ENCODE data around the gene TRPC4.
A peak's percentile ranks its signal among the peaks of the same experiment; 100 is the strongest.
"Not testable (repeated sequence)": the region's sequence is repeated elsewhere in the genome, so short reads cannot be mapped to it uniquely, and the experiment has no call there.

TRPC4 gene

GRCh38 chr13:37878496-37878895 lies 8.9 kb upstream of the TRPC4 start:
- Mint-ChIP-seq H3K36me3 (no peaks in the 10 kb centered on the region), H3K27ac (no peak overlapping the region)

DNA sequence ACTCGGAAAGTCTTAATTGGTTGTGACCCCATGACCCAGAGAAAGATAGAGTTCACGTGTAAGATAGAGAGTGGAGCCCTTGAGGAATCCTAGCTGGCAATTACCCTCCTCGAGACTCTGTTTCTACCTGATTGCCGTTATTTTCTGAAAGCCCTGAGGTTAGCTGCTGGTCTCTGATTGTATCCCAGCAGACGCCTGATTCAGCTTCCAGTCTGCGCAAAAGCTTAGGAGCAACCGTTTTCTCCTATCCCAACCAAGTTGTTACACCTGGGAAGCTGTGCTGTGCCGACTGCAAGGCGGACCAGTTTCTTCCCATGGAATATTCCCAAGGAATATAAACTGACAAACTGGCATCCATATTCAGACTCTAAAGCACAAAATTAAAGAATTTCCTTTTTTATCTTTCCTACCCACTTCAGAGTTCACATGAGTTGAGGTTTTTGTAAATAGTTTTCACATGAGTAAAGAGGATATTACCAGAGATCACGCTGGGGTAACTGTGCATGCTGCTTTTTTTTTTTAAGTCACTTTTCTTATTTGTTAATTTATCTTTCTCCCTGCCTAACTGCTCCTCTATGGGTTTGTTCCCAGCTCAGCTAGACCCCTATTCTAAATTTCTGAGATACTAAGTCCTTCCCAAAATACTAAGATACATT lies 1.5 kb upstream of the TRPC4 start:
- Mint-ChIP-seq H3K27ac (no peak overlapping the region), H3K36me3 (no peaks in the 10 kb centered on the region), H3K4me1 (ENCODE audit: low read depth) (peaks cover 9% of the 10 kb centered on the region), H3K4me3 (no peak overlapping the region), H3K27me3 (peaks cover 27% of the 10 kb centered on the region), H3K9me3 (ENCODE audit: low read depth) (peaks cover 4% of the 10 kb centered on the region)

More at GRCh38 chr13:37878496-37878895, 8.9 kb upstream of the TRPC4 start:
- Mint-ChIP-seq H3K4me1 (ENCODE audit: low read depth) (no peaks in the 10 kb centered on the region), H3K9me3 (ENCODE audit: low read depth) (peaks cover 4% of the 10 kb centered on the region), H3K27me3 (peaks cover 4% of the 10 kb centered on the region), H3K4me3 (no peak overlapping the region)

GRCh38 chr13:37870489-37870845 lies 895 bp upstream of the TRPC4 start:
- Mint-ChIP-seq H3K4me1 (ENCODE audit: low read depth) (peaks cover 9% of the 10 kb centered on the region), H3K27ac (no peak overlapping the region), H3K36me3 (no peaks in the 10 kb centered on the region), H3K9me3 (ENCODE audit: low read depth) (peaks cover 4% of the 10 kb centered on the region), H3K27me3 (peaks cover 29% of the 10 kb centered on the region), H3K4me3 (peak overlapping the region; percentile 36)

DNA sequence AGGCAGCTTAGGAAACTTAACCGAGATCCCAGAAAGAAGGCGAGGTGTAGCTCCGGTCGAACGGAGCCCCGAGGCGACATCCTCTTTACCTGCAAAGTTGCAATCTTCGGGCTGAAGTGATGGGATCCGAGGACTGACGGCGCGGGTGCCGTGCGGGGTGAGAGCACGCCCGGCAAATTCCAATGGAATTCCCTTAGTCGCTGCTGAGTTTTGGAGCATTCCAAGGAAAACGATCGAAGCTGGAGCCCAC lies 141 bp downstream of the TRPC4 start:
- Mint-ChIP-seq H3K36me3 (no peaks in the 10 kb centered on the region), H3K27ac (no peak overlapping the region), H3K4me3 (peak overlapping the region; percentile 54), H3K4me1 (ENCODE audit: low read depth) (peaks cover 9% of the 10 kb centered on the region), H3K27me3 (peaks cover 27% of the 10 kb centered on the region), H3K9me3 (ENCODE audit: low read depth) (no peaks in the 10 kb centered on the region)

DNA sequence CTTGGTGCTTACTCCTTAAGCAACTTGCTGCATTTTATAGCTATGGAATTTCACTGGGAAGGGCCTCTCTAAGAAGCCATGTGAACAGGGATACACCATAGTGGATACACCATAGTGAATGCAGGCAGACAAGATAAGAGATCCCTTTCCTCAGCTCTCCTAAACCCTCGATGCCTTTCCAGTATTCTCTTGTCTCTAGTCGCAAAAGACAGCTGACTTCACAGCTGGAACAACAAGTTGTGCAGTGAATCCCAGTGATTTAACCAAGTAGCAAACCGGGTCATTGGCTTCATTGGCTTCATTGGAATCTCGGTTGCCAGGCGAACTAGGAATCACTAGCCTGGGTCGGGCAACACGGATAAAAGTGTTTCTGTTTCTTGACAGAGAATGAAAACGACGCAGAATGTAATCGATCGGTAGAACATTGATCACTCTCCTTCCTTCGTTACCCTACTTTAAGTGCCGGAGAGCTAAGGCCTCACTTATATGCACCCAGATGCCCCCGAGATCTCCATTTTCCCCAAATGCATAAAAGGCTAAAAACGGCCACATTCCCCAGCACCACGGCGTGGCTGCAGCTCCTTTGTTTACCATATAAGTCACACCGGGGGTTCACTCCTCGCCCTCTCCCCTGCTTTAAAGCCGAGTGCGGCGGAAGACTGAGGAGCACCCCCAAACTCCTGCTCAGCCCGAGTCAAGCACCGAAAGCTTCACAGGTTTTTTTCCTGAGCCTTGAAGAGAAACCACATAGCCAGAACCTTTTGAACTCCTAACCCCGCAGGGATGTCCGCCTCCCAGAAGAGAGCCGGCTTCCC lies 674 bp downstream of the TRPC4 start:
- Mint-ChIP-seq H3K27me3 (peaks cover 27% of the 10 kb centered on the region), H3K9me3 (ENCODE audit: low read depth) (no peaks in the 10 kb centered on the region), H3K36me3 (no peaks in the 10 kb centered on the region), H3K27ac (no peak overlapping the region), H3K4me3 (peak overlapping the region; percentile 54), H3K4me1 (ENCODE audit: low read depth) (peaks cover 9% of the 10 kb centered on the region)

GRCh38 chr13:37863708-37864107 lies 5.9 kb downstream of the TRPC4 start:
- Mint-ChIP-seq H3K9me3 (ENCODE audit: low read depth) (no peaks in the 10 kb centered on the region), H3K27me3 (peaks cover 8% of the 10 kb centered on the region), H3K4me3 (no peak overlapping the region), H3K4me1 (ENCODE audit: low read depth) (no peaks in the 10 kb centered on the region), H3K27ac (no peak overlapping the region), H3K36me3 (no peaks in the 10 kb centered on the region)

GRCh38 chr13:37835392-37835791 lies 34.2 kb downstream of the TRPC4 start:
- H3K27ac Mint-ChIP-seq = no peak overlapping the region
- H3K36me3 Mint-ChIP-seq = no peaks in the 10 kb centered on the region
- H3K4me3 Mint-ChIP-seq = no peak overlapping the region
- no peaks in the 10 kb centered on the region for H3K27me3 Mint-ChIP-seq
- H3K9me3 Mint-ChIP-seq (ENCODE audit: low read depth) = peaks cover 16% of the 10 kb centered on the region
- no peaks in the 10 kb centered on the region for H3K4me1 Mint-ChIP-seq (ENCODE audit: low read depth)

DNA sequence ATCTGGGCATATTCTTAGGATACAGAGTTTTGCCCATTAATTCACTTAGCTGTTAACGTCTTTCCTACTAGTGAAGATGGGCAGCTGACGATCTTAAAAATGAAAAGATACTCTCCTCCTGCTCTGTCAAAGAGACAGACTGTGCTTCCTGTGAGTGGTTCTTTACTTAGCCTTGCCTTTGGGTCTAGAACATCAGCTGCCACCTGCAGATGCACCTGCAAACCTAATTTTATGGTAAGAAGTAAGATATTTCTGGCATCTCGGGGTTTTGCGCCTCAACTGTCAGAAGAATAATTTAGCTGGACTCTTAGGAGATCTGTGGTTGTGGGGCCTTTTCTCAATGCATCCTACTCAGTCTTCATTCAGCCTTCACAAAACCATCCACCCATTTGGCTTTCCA lies 36.2 kb downstream of the TRPC4 start:
- Mint-ChIP-seq H3K4me3 (no peak overlapping the region), H3K27me3 (no peaks in the 10 kb centered on the region), H3K9me3 (ENCODE audit: low read depth) (peaks cover 22% of the 10 kb centered on the region), H3K36me3 (no peaks in the 10 kb centered on the region), H3K4me1 (ENCODE audit: low read depth) (no peaks in the 10 kb centered on the region), H3K27ac (no peak overlapping the region)

DNA sequence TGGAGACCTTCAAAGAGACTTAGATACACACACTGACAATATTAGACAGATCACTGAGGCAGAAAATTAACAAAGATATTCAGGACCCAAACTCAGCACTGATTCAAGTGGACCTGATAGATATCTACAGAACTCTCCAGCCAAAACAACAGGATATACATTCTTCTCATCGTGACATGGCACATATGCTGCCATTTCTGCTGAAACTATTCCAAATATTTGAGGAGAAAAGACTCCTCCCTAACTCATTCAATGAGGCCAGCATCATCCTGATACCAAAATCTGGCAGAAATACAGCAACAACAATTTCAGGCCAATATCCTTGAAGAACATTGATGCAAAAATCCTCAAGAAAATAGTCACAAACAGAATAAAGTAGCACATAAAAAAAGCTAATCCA lies 53.3 kb downstream of the TRPC4 start:
- peaks cover 29% of the 10 kb centered on the region for H3K9me3 Mint-ChIP-seq (ENCODE audit: low read depth)
- no peak overlapping the region for H3K4me3 Mint-ChIP-seq
- H3K4me1 Mint-ChIP-seq (ENCODE audit: low read depth) = no peaks in the 10 kb centered on the region
- H3K36me3 Mint-ChIP-seq = no peaks in the 10 kb centered on the region
- no peak overlapping the region for H3K27ac Mint-ChIP-seq
- H3K27me3 Mint-ChIP-seq = no peaks in the 10 kb centered on the region

DNA sequence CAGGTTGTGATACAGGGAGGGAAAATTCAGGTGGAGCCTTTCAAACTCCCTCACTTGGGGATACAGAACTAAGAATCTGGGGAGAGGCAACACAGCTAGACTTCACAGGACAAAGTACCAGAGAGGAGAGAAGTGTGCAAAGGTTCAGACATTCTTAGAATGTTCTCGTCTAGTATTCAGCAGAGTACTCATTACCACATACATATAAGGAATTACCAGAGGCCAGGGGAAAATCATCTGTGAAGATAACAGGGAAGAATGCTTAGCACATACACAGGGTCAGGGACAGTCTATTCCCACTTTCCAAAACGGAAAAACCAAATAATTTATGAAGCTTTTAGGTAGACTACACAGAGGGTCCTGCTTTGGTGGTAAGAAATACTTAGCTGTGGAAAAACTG lies 58.1 kb downstream of the TRPC4 start:
- Mint-ChIP-seq H3K4me3 (no peak overlapping the region), H3K36me3 (no peaks in the 10 kb centered on the region), H3K9me3 (ENCODE audit: low read depth) (peaks cover 12% of the 10 kb centered on the region), H3K27ac (no peak overlapping the region), H3K27me3 (no peaks in the 10 kb centered on the region), H3K4me1 (ENCODE audit: low read depth) (no peaks in the 10 kb centered on the region)

DNA sequence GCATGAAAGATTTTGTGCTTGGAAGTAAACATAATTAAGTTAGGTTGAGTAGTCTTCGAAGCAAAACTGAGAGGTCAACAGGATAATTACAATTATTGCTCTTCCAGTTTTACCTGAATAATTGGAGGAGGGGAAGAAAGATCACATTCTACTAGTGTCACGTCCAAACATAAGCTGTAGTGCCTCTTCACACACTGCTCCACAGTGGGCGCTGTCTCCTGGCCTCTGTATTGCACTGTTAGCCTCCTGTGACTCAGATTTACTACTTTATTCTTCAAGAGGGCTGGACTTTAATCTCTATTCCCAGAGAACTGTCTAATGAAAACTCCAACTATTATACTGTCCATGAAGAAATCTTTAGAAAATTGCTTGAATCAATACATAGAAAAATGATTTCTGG lies 62.9 kb downstream of the TRPC4 start:
- H3K4me3 Mint-ChIP-seq = no peak overlapping the region
- H3K36me3 Mint-ChIP-seq = no peaks in the 10 kb centered on the region
- H3K4me1 Mint-ChIP-seq (ENCODE audit: low read depth) = no peaks in the 10 kb centered on the region
- H3K27ac Mint-ChIP-seq = no peak overlapping the region
- H3K9me3 Mint-ChIP-seq (ENCODE audit: low read depth) = peaks cover 11% of the 10 kb centered on the region
- no peaks in the 10 kb centered on the region for H3K27me3 Mint-ChIP-seq

DNA sequence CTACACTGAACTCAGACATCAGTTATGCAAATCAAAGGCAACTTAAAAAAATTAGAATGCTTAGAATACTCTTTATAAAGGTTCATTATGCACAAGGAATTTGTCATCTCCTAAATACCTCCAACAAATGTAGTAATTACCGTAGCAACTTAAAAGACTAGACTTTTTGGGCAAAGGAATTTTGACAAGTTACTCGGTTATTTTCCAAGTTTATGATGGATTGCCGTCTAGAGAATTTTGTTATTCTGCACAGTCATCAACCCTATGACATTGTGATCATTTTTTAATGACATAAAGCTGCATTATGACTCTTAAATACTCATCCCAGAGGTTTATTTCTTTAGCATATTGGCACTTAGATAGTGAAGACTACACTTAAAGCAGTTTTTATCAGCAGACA lies 71.9 kb downstream of the TRPC4 start:
- Mint-ChIP-seq H3K4me1 (ENCODE audit: low read depth) (no peaks in the 10 kb centered on the region), H3K9me3 (ENCODE audit: low read depth) (peaks cover 3% of the 10 kb centered on the region), H3K36me3 (no peaks in the 10 kb centered on the region), H3K27me3 (no peaks in the 10 kb centered on the region), H3K27ac (no peak overlapping the region), H3K4me3 (no peak overlapping the region)

DNA sequence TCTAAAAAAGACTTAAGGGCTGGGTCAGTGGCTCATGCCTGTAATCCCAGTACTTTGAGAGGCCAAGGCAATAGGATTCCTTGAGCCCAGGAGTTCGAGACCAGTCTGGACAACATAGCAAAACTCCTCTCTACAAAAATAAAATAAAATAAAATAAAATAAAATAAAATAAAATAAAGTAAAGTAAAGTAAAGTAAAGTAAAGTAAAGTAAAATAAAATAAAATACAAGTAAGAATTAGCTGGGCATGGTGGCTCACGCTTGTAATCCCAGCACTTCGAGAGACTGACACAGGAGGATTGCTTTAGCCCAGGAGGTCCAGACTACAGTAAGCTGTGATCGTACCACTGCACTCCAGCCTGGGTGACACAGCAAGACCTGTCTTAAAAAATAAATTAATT lies 72.8 kb downstream of the TRPC4 start:
- H3K4me3 Mint-ChIP-seq; H3K27me3 Mint-ChIP-seq; H3K4me1 Mint-ChIP-seq (ENCODE audit: low read depth); H3K9me3 Mint-ChIP-seq (ENCODE audit: low read depth); H3K36me3 Mint-ChIP-seq; H3K27ac Mint-ChIP-seq: not testable (repeated sequence)

DNA sequence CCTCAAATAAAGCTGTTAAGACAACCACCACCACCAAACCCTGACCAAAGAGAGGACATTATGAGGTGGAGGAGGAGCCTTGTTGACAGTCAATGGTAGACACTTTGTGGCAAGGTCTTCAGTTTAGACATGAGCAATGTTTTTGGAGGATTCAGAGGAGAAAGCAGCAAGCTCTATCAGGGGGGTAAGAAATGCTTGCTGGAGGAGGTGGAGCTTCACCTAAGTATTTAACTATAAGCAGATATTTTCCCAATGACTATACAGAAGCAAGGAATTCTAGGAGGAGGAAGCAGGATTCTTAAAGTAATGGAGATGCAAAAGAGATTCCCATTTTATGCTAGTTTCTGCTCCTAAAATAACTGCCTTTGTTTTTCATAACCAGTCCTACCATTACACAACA lies 74.2 kb downstream of the TRPC4 start:
- Mint-ChIP-seq H3K4me3 (no peak overlapping the region), H3K27me3 (no peaks in the 10 kb centered on the region), H3K4me1 (ENCODE audit: low read depth) (no peaks in the 10 kb centered on the region), H3K27ac (no peak overlapping the region), H3K36me3 (no peaks in the 10 kb centered on the region), H3K9me3 (ENCODE audit: low read depth) (no peaks in the 10 kb centered on the region)

DNA sequence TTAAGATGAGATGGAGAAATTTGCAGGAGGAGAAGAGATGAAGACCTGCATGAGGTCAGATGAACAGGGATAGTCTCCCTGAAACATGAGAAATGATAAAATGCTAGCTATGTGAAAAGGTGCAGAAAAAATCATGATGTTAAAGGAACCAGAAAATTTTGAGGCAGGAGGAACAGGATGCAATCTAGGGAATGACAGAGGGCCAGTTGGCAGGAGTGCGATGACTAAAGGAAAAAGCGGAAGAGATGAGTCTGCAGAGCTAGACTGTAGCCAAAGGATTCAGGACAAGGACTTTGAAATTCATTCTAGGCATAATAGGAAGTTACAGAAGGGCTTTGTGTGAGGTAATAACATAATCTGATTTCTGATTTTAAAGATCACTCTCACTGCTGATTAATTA lies 77.9 kb downstream of the TRPC4 start:
- no peak overlapping the region for H3K27ac Mint-ChIP-seq
- H3K36me3 Mint-ChIP-seq = no peaks in the 10 kb centered on the region
- peaks cover 3% of the 10 kb centered on the region for H3K9me3 Mint-ChIP-seq (ENCODE audit: low read depth)
- no peaks in the 10 kb centered on the region for H3K4me1 Mint-ChIP-seq (ENCODE audit: low read depth)
- no peak overlapping the region for H3K4me3 Mint-ChIP-seq
- H3K27me3 Mint-ChIP-seq = no peaks in the 10 kb centered on the region

DNA sequence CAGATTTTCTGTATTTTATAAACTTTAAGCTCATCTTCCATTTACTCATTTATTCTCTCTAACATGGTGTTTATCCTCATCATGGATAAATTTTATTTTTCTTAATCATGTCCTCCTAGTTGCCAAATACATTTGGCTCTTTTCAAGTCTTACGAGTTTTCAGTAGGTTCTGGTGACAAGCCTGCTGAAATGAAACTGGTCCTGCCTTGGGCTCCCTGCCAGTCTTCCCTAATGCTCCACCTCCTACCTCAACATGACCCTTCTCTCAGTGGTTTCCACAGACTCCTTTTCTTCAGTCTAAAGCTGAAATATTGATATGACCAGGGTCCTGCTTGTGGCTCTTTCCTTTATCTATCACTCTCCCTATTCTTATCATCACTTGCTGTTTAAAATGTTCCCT lies 81.2 kb downstream of the TRPC4 start:
- Mint-ChIP-seq H3K36me3 (no peaks in the 10 kb centered on the region), H3K4me1 (ENCODE audit: low read depth) (no peaks in the 10 kb centered on the region), H3K9me3 (ENCODE audit: low read depth) (peaks cover 10% of the 10 kb centered on the region), H3K27ac (no peak overlapping the region), H3K27me3 (no peaks in the 10 kb centered on the region), H3K4me3 (no peak overlapping the region)
